Measurements from ENCODE around the gene ERI2. TPM values are rescaled to one million over a fixed set of nuclear protein-coding genes. Genes with fewer than 3 reads are reported as not detected.

ERI2 gene
- 10 to 100 TPM; 14.7 to 61.0 (median 21.6) TPM for total RNA-seq

- no peak for TF ChIP-seq CTCF (IDR thresholded peaks at IDR 0.05; ENCODE audit: low read depth)
Observed at GRCh38 chr16:20806168-20807050, at the start of gene ERI2, which contains the start of gene REXO5. Gene ERI2, minus strand, starts transcription at chr16:20806472. Its CDS starts 42 bp downstream, at chr16:20806430. Gene REXO5, plus strand, starts transcription at chr16:20806527. Its CDS starts 427 bp downstream, at chr16:20806954.

- no peak for TF ChIP-seq CTCF (IDR thresholded peaks at IDR 0.05; ENCODE audit: low read depth)
Observed at GRCh38 chr16:20854963-20855362, 48.7 kb upstream of the ERI2 start.

- no peak for TF ChIP-seq CTCF (IDR thresholded peaks at IDR 0.05; ENCODE audit: low read depth)
Observed at GRCh38 chr16:20853981-20854620, 47.8 kb upstream of the ERI2 start.

GRCh38 chr16:20853143-20853542 lies 46.9 kb upstream of the ERI2 start:
- no peak for TF ChIP-seq CTCF (IDR thresholded peaks at IDR 0.05; ENCODE audit: low read depth)

- TF ChIP-seq CTCF (IDR thresholded peaks at IDR 0.05; ENCODE audit: low read depth): no peak
Observed at GRCh38 chr16:20851601-20852000, 45.3 kb upstream of the ERI2 start.

GRCh38 chr16:20850981-20851380 lies 44.7 kb upstream of the ERI2 start:
- TF ChIP-seq CTCF (IDR thresholded peaks at IDR 0.05; ENCODE audit: low read depth): no peak
